ENCODE data around the gene SIPA1. TPM values are rescaled to one million over a fixed set of nuclear protein-coding genes. Genes with fewer than 3 reads are reported as not detected.

The SIPA1 gene
- polyA plus RNA-seq, 4 donors: 21.7 to 45.2 (median 33.1) TPM

GRCh38 chr11:65592858-65593517 lies 44.9 kb upstream of the SIPA1 start:
- DNase-seq (no peak), FAIRE-seq (no peak)
- 60 to 76% (median 71%) methylated on average over 22 of the region's 22 CpGs for WGBS, 3 donors
- H3K27me3 ChIP-seq (ENCODE audit: control insufficient read depth in 3 of 3, insufficient read depth in 3 of 3, low read length in 3 of 3): peaks cover 0 to 13% (median 0%) of the 10 kb centered on the region in 3 donors
- H3K9me3 ChIP-seq (ENCODE audit: control insufficient read depth in 2 of 2, insufficient read depth in 1 of 2, low read depth in 1 of 2, low read length in 1 of 2): no peaks in the 10 kb centered on the region
- H3K4me1 ChIP-seq (ENCODE audit: control insufficient read depth in 3 of 3, insufficient read depth in 2 of 3, low read depth in 1 of 3, low read length in 2 of 3): peaks cover 0 to 28% (median 2%) of the 10 kb centered on the region in 3 donors
- H3K4me3 ChIP-seq (ENCODE audit: low read depth in 1 of 3, low read length in 3 of 3): no peak overlapping the region
- no peak overlapping the region for H3K27ac ChIP-seq (ENCODE audit: low read depth in 1 of 3, low read length in 2 of 3)
- H3K36me3 ChIP-seq (ENCODE audit: control insufficient read depth in 3 of 3, insufficient read depth in 2 of 3, low read depth in 1 of 3, low read length in 3 of 3): peaks cover 0 to 72% (median 7%) of the 10 kb centered on the region in 3 donors

GRCh38 chr11:65593518-65594414 lies 44.1 kb upstream of the SIPA1 start:
- DNase-seq (no peak), FAIRE-seq (no peak)
- Histone ChIP-seq H3K4me3 (ENCODE audit: low read depth in 1 of 3, low read length in 3 of 3) (no peak overlapping the region), H3K36me3 (ENCODE audit: control insufficient read depth in 3 of 3, insufficient read depth in 2 of 3, low read depth in 1 of 3, low read length in 3 of 3) (peaks cover 0 to 72% (median 12%) of the 10 kb centered on the region in 3 donors), H3K27me3 (ENCODE audit: control insufficient read depth in 3 of 3, insufficient read depth in 3 of 3, low read length in 3 of 3) (peaks cover 0 to 13% (median 0%) of the 10 kb centered on the region in 3 donors), H3K9me3 (ENCODE audit: control insufficient read depth in 2 of 2, insufficient read depth in 1 of 2, low read depth in 1 of 2, low read length in 1 of 2) (no peaks in the 10 kb centered on the region), H3K4me1 (ENCODE audit: control insufficient read depth in 3 of 3, insufficient read depth in 2 of 3, low read depth in 1 of 3, low read length in 2 of 3) (peaks cover 0 to 21% (median 2%) of the 10 kb centered on the region in 3 donors), H3K27ac (ENCODE audit: low read depth in 1 of 3, low read length in 2 of 3) (no peak overlapping the region)
- WGBS, 3 donors: 86 to 88% (median 87%) methylated on average over 25 to 26 of the region's 26 CpGs

GRCh38 chr11:65595131-65595530 lies 42.8 kb upstream of the SIPA1 start:
- FAIRE-seq: no peak

GRCh38 chr11:65595543-65596281 lies 42.2 kb upstream of the SIPA1 start, which contains the start of gene KCNK7:
KCNK7 (minus strand) TSS chr11:65595800; CDS start chr11:65595772, 28 bp downstream.
- no peak within 1 kb of the TSS for H3K4me3 ChIP-seq (ENCODE audit: low read depth in 1 of 3, low read length in 3 of 3)
- peaks cover 0 to 72% (median 8%) of the 10 kb centered on the region in 3 donors for H3K36me3 ChIP-seq (ENCODE audit: control insufficient read depth in 3 of 3, insufficient read depth in 2 of 3, low read depth in 1 of 3, low read length in 3 of 3)
- H3K9me3 ChIP-seq (ENCODE audit: control insufficient read depth in 2 of 2, insufficient read depth in 1 of 2, low read depth in 1 of 2, low read length in 1 of 2): no peaks in the 10 kb centered on the region
- DNase-seq: no peak
- WGBS, 3 donors: 45 to 62% (median 55%) methylated on average over 10 to 12 of the region's 12 CpGs
- no peak for FAIRE-seq
- peaks cover 0 to 13% (median 0%) of the 10 kb centered on the region in 3 donors for H3K27me3 ChIP-seq (ENCODE audit: control insufficient read depth in 3 of 3, insufficient read depth in 3 of 3, low read length in 3 of 3)
- H3K4me1 ChIP-seq (ENCODE audit: control insufficient read depth in 3 of 3, insufficient read depth in 2 of 3, low read depth in 1 of 3, low read length in 2 of 3): peaks cover 0 to 13% (median 2%) of the 10 kb centered on the region in 3 donors
- H3K27ac ChIP-seq (ENCODE audit: low read depth in 1 of 3, low read length in 2 of 3): no peak within 1 kb of the TSS

More at GRCh38 chr11:65595131-65595530, 42.8 kb upstream of the SIPA1 start:
- no peak for DNase-seq
- WGBS, 3 donors: 57 to 73% (median 66%) methylated on average over 1 to 3 of the region's 3 CpGs
- Histone ChIP-seq H3K4me1 (ENCODE audit: control insufficient read depth in 3 of 3, insufficient read depth in 2 of 3, low read depth in 1 of 3, low read length in 2 of 3) (peaks cover 0 to 13% (median 2%) of the 10 kb centered on the region in 3 donors), H3K36me3 (ENCODE audit: control insufficient read depth in 3 of 3, insufficient read depth in 2 of 3, low read depth in 1 of 3, low read length in 3 of 3) (peaks cover 0 to 72% (median 8%) of the 10 kb centered on the region in 3 donors), H3K9me3 (ENCODE audit: control insufficient read depth in 2 of 2, insufficient read depth in 1 of 2, low read depth in 1 of 2, low read length in 1 of 2) (no peaks in the 10 kb centered on the region), H3K4me3 (ENCODE audit: low read depth in 1 of 3, low read length in 3 of 3) (no peak overlapping the region), H3K27me3 (ENCODE audit: control insufficient read depth in 3 of 3, insufficient read depth in 3 of 3, low read length in 3 of 3) (peaks cover 0 to 13% (median 0%) of the 10 kb centered on the region in 3 donors), H3K27ac (ENCODE audit: low read depth in 1 of 3, low read length in 2 of 3) (no peak overlapping the region)

- Histone ChIP-seq H3K36me3 (ENCODE audit: control insufficient read depth in 3 of 3, insufficient read depth in 2 of 3, low read depth in 1 of 3, low read length in 3 of 3) (peaks cover 0 to 73% (median 8%) of the 10 kb centered on the region in 3 donors), H3K27ac (ENCODE audit: low read depth in 1 of 3, low read length in 2 of 3) (no peak overlapping the region), H3K4me1 (ENCODE audit: control insufficient read depth in 3 of 3, insufficient read depth in 2 of 3, low read depth in 1 of 3, low read length in 2 of 3) (peaks cover 0 to 13% (median 2%) of the 10 kb centered on the region in 3 donors), H3K27me3 (ENCODE audit: control insufficient read depth in 3 of 3, insufficient read depth in 3 of 3, low read length in 3 of 3) (peaks cover 0 to 13% (median 0%) of the 10 kb centered on the region in 3 donors), H3K4me3 (ENCODE audit: low read depth in 1 of 3, low read length in 3 of 3) (no peak overlapping the region), H3K9me3 (ENCODE audit: control insufficient read depth in 2 of 2, insufficient read depth in 1 of 2, low read depth in 1 of 2, low read length in 1 of 2) (no peaks in the 10 kb centered on the region)
- 76 to 83% (median 81%) methylated on average over 6 of the region's 6 CpGs for WGBS, 3 donors
- DNase-seq (no peak), FAIRE-seq (no peak)
Observed at GRCh38 chr11:65596520-65596919, 41.4 kb upstream of the SIPA1 start.

GRCh38 chr11:65598258-65598699 lies 39.6 kb upstream of the SIPA1 start:
- DNase-seq: no peak
- Histone ChIP-seq H3K27ac (ENCODE audit: low read depth in 1 of 3, low read length in 2 of 3) (no peak overlapping the region), H3K27me3 (ENCODE audit: control insufficient read depth in 3 of 3, insufficient read depth in 3 of 3, low read length in 3 of 3) (peaks cover 0 to 5% (median 0%) of the 10 kb centered on the region in 3 donors), H3K4me1 (ENCODE audit: control insufficient read depth in 3 of 3, insufficient read depth in 2 of 3, low read depth in 1 of 3, low read length in 2 of 3) (peaks cover 0 to 2% (median 0%) of the 10 kb centered on the region in 3 donors), H3K9me3 (ENCODE audit: control insufficient read depth in 2 of 2, insufficient read depth in 1 of 2, low read depth in 1 of 2, low read length in 1 of 2) (no peaks in the 10 kb centered on the region), H3K4me3 (ENCODE audit: low read depth in 1 of 3, low read length in 3 of 3) (no peak overlapping the region), H3K36me3 (ENCODE audit: control insufficient read depth in 3 of 3, insufficient read depth in 2 of 3, low read depth in 1 of 3, low read length in 3 of 3) (peaks cover 1 to 76% (median 7%) of the 10 kb centered on the region in 3 donors)
- no peak for FAIRE-seq
- WGBS, 3 donors: 86 to 91% (median 89%) methylated on average over 16 of the region's 16 CpGs

GRCh38 chr11:65599216-65599954 lies 38.5 kb upstream of the SIPA1 start:
- no peak for FAIRE-seq

More at GRCh38 chr11:65599216-65599954, 38.5 kb upstream of the SIPA1 start:
- H3K36me3 ChIP-seq (ENCODE audit: control insufficient read depth in 3 of 3, insufficient read depth in 2 of 3, low read depth in 1 of 3, low read length in 3 of 3): peaks cover 5 to 79% (median 8%) of the 10 kb centered on the region in 3 donors
- no peak overlapping the region for H3K4me3 ChIP-seq (ENCODE audit: low read depth in 1 of 3, low read length in 3 of 3)
- no peak overlapping the region for H3K27ac ChIP-seq (ENCODE audit: low read depth in 1 of 3, low read length in 2 of 3)
- H3K9me3 ChIP-seq (ENCODE audit: control insufficient read depth in 2 of 2, insufficient read depth in 1 of 2, low read depth in 1 of 2, low read length in 1 of 2): no peaks in the 10 kb centered on the region
- 89 to 93% (median 92%) methylated on average over 35 to 49 of the region's 49 CpGs for WGBS, 3 donors
- peaks cover 0 to 2% (median 0%) of the 10 kb centered on the region in 3 donors for H3K4me1 ChIP-seq (ENCODE audit: control insufficient read depth in 3 of 3, insufficient read depth in 2 of 3, low read depth in 1 of 3, low read length in 2 of 3)
- no peak for DNase-seq
- no peaks in the 10 kb centered on the region for H3K27me3 ChIP-seq (ENCODE audit: control insufficient read depth in 3 of 3, insufficient read depth in 3 of 3, low read length in 3 of 3)

Measured in small intestine (tissue), 7 donors.